GM12878 (cell line): ENCODE results near the gene TRIM6. TPM values are rescaled to one million over a fixed set of nuclear protein-coding genes. Genes with fewer than 3 reads are reported as not detected.

Experiments
- ATAC-seq: fragments of 200-7000 bp; cut with Tn5 transposase; 3 replicates; pipeline ENCODE4 v1.9.1; 2020; ENCODE audit warnings: mild to moderate bottlenecking, moderate library complexity
- BruUV-seq: library from RNA; stranded (reverse); fragments of 400-500 nt; replicated peaks from 2 replicates; lab custom pipeline; 2021; lab: Mats Ljungman, UMichigan
- CTCF ChIA-PET: fragments of 300-600 bp; sonication (Branson Sonifier 250); formaldehyde crosslinking; extraction: SDS; loops from one replicate; lab custom pipeline; 2021; ENCODE audit warnings: inconsistent platforms; lab: Yijun Ruan, JAX
- POLR2A ChIA-PET: fragments of 350-600 bp; formaldehyde crosslinking; extraction: SDS; loops from one replicate; lab custom pipeline; 2021; ENCODE audit warnings: inconsistent platforms; lab: Charles Lee
- RAD21 ChIA-PET: fragments of 300-600 bp; sonication (Branson Sonifier 250); formaldehyde crosslinking; loops from one replicate; lab custom pipeline; 2023; ENCODE audit warnings: antibody characterized with exemption; ENCODE audit not compliant: unreplicated experiment; lab: Charles Lee
- SMC1A ChIA-PET: fragments of 300-600 bp; sonication (Branson Sonifier 250); formaldehyde crosslinking; loops from one replicate; lab custom pipeline; 2023; ENCODE audit not compliant: unreplicated experiment, uncharacterized antibody; lab: Charles Lee
- DNase-seq: peaks from one replicate; pipeline ENCODE4 v3.0.0-alpha.2; 2011; ENCODE audit warnings: low read depth, low spot score
- FAIRE-seq: peaks from 3 replicates; lab custom pipeline; 2011; peaks lifted over from hg19 to GRCh38; lab: Jason Lieb, UNC
- H2AFZ ChIP-seq: 2 replicates; pipeline ENCODE4 v1.6.0; 2011; ENCODE audit warnings: low read depth, low read length, control low read depth; ENCODE audit not compliant: control insufficient read depth
- H3K27ac ChIP-seq: 2 replicates; pipeline ENCODE4 v1.5.1; 2011; ENCODE audit warnings: control low read depth; ENCODE audit not compliant: control insufficient read depth, insufficient read depth
- H3K27me3 ChIP-seq, 2 experiments: replicated peaks in 1 of 2; 2 replicates each; pipeline versions ENCODE4 v1.6.0 to v1.6.1; 2011; ENCODE audit warnings: low read length in 1 of 2; ENCODE audit not compliant: control insufficient read depth in 2 of 2, insufficient read depth in 2 of 2
- H3K36me3 ChIP-seq, 2 experiments: 2 replicates each; pipeline ENCODE4 v1.5.1; 2011; ENCODE audit warnings: low read length in 1 of 2; ENCODE audit not compliant: control insufficient read depth in 2 of 2, insufficient read depth in 2 of 2
- H3K4me1 ChIP-seq: 2 replicates; pipeline ENCODE4 v1.6.1; 2011; ENCODE audit warnings: mild to moderate bottlenecking, low read length, moderate library complexity, mixed read lengths; ENCODE audit not compliant: control insufficient read depth, insufficient read depth
- H3K4me2 ChIP-seq: 2 replicates; pipeline ENCODE4 v1.6.0; 2011; ENCODE audit warnings: control low read depth; ENCODE audit not compliant: control insufficient read depth, insufficient read depth
- H3K4me3 ChIP-seq: fragments of 200-600 bp; sonication (generic); 2 replicates; pipeline ENCODE4 v1.5.1; 2016
- H3K79me2 ChIP-seq: 2 replicates; pipeline ENCODE4 v1.6.0; 2011; ENCODE audit warnings: low read length; ENCODE audit not compliant: control insufficient read depth, insufficient read depth
- H3K9ac ChIP-seq: 2 replicates; pipeline ENCODE4 v1.8.0; 2011; ENCODE audit warnings: low read length, control low read depth, mixed read lengths; ENCODE audit not compliant: control insufficient read depth, insufficient read depth
- H3K9me3 ChIP-seq: replicated peaks from 3 replicates; pipeline ENCODE4 v1.5.1; 2011; ENCODE audit warnings: mild to moderate bottlenecking, low read length; ENCODE audit not compliant: control insufficient read depth, insufficient read depth
- H4K20me1 ChIP-seq: 2 replicates; pipeline ENCODE4 v1.6.0; 2011; ENCODE audit not compliant: control insufficient read depth, insufficient read depth
- ATF7 ChIP-seq: fragments of 450-650 bp; IDR thresholded peaks from 2 replicates; pipeline ENCODE4 v1.6.1; 2016; ENCODE audit warnings: low read depth, mild to moderate bottlenecking
- CEBPB ChIP-seq, 2 experiments: fragments of 150-350 bp in 1 of 2; IDR thresholded peaks; 2 replicates each; pipeline ENCODE4 v1.6.1; 2012 to 2014; ENCODE audit warnings: low read depth in 2 of 2, low read length in 2 of 2, borderline replicate concordance in 1 of 2, inconsistent platforms in 1 of 2
- ESRRA ChIP-seq: IDR thresholded peaks from 2 replicates; pipeline ENCODE4 v1.6.1; 2012; ENCODE audit warnings: mild to moderate bottlenecking, low read length, improper control_type of control experiment
- HCFC1 ChIP-seq: fragments of 150-350 bp; IDR thresholded peaks from 2 replicates; pipeline ENCODE4 v1.6.1; 2014; ENCODE audit warnings: low read length
- NFYA ChIP-seq: IDR thresholded peaks from 2 replicates; pipeline ENCODE4 v1.6.1; 2011; ENCODE audit warnings: low read depth, mild to moderate bottlenecking, low read length, improper control_type of control experiment, borderline replicate concordance
- RAD21 ChIP-seq: IDR thresholded peaks from 2 replicates; pipeline ENCODE4 v1.6.1; 2011; ENCODE audit warnings: mild to moderate bottlenecking, low read depth, low read length, moderate library complexity; ENCODE audit not compliant: insufficient read depth
- SMARCA5 ChIP-seq: fragments of 450-650 bp; IDR thresholded peaks from 2 replicates; pipeline ENCODE4 v1.6.1; 2017; ENCODE audit warnings: mild to moderate bottlenecking
- SPI1 ChIP-seq: IDR thresholded peaks from 2 replicates; pipeline ENCODE4 v1.6.1; 2011; ENCODE audit warnings: low read depth, mild to moderate bottlenecking, low read length, moderate library complexity, borderline replicate concordance; ENCODE audit not compliant: insufficient read depth
- TCF3 ChIP-seq: IDR thresholded peaks from 2 replicates; pipeline ENCODE4 v1.6.1; 2012; ENCODE audit warnings: low read depth, mild to moderate bottlenecking, low read length, borderline replicate concordance; ENCODE audit not compliant: insufficient read depth
- ZBED1 ChIP-seq: IDR thresholded peaks from 2 replicates; pipeline ENCODE4 v1.6.1; 2016; ENCODE audit warnings: borderline replicate concordance
- ZNF207 ChIP-seq: fragments of 450-650 bp; IDR thresholded peaks from 2 replicates; pipeline ENCODE4 v1.6.1; 2014; ENCODE audit warnings: antibody characterized with exemption, mild to moderate bottlenecking, borderline replicate concordance
- WGBS: methylation state at CpG from one replicate; pipeline ENCODE4 v1.1.6; 2016; ENCODE audit warnings: low lambda C conversion rate; ENCODE audit not compliant: insufficient replicate concordance, insufficient coverage; ENCODE audit errors: missing lambda C conversion rate; 5-methylcytosine and 5-hydroxymethylcytosine counted together
- in situ Hi-C: fragments of 300-500 bp; cut with MboI; formaldehyde crosslinking; loops from 9 replicates; pipeline ENCODE4 v1.14.3; 2018; ENCODE audit warnings: mixed read lengths
- intact Hi-C: fragments of 100-400 bp; cut with micrococcal nuclease; formaldehyde crosslinking; loops from one replicate; pipeline ENCODE4 v1.14.2; 2022; ENCODE audit not compliant: unreplicated experiment
- polyA plus RNA-seq, 11 experiments: library from polyadenylated mRNA; depleted of rRNA in 4 of 11; unstranded in 6 of 11; stranded (reverse) in 5 of 11; fragments of >200 nt; fragmentation: Nextera tagmentation in 4 of 11; fragmentation: Illumina TruSeq in 1 of 11; extraction: Ambion mirVana in 4 of 11; extraction: Trizol in 1 of 11; gene quantifications; 1 replicate in 1 of 11; 2 replicates in 10 of 11; pipeline versions ENCODE4 v1.2.1 to v1.2.3, GENCODE V29; 2011 to 2016; ENCODE audit warnings: inconsistent platforms in 2 of 11, missing spikeins in 2 of 11, low read depth in 1 of 11
- total RNA-seq, 4 experiments: library from RNA; depleted of rRNA in 3 of 4; stranded (reverse); fragments of >200 nt in 3 of 4; fragmentation: Illumina TruSeq in 1 of 4; extraction: Trizol in 1 of 4; gene quantifications; 2 replicates each; pipeline versions ENCODE4 v1.2.1 to v1.2.3, GENCODE V29; 2013 to 2021
- TF ChIP-seq, protein P1 (sequence below): fragments of 450-650 bp; IDR thresholded peaks from 2 replicates; pipeline ENCODE4 v1.6.1; 2017; ENCODE audit warnings: mild to moderate bottlenecking, low read depth, inconsistent platforms; ENCODE audit not compliant: poor library complexity, severe bottlenecking
- TF ChIP-seq, protein P2 (sequence below): fragments of 450-650 bp; IDR thresholded peaks from 2 replicates; pipeline ENCODE4 v1.6.1; 2017; ENCODE audit warnings: mild to moderate bottlenecking
- TF ChIP-seq, protein P3 (sequence below): IDR thresholded peaks from 2 replicates; pipeline ENCODE4 v1.6.1; 2011; ENCODE audit warnings: mild to moderate bottlenecking, low read depth, low read length, moderate library complexity; ENCODE audit not compliant: insufficient replicate concordance
- TF ChIP-seq, protein P4 (sequence below): fragments of 450-650 bp; formaldehyde crosslinking; IDR thresholded peaks from 2 replicates; pipeline ENCODE4 v1.5.0; 2022; ENCODE audit warnings: mild to moderate bottlenecking, missing genetic modification characterization

Gene TRIM6
- total and polyA plus RNA-seq, 10 of the 15 experiments (the other 5 are each of a cell fraction or from before 2014, with no cell fraction given) = 1.4 to 6.8 (median 4.2) TPM

- no peak for ATAC-seq
- H3K4me1 ChIP-seq = no peaks in the 10 kb centered on the region
- TF ChIP-seq NFYA (no peak), ZNF207 (no peak), SPI1 (no peak), ATF7 (no peak), ZBED1 (no peak), CEBPB (IDR thresholded peaks at IDR 0.05; ENCODE audit: borderline replicate concordance in 1 of 2, low read depth in 2 of 2, low read length in 2 of 2) (no peak), TCF3 (no peak), ESRRA (no peak), RAD21 (no peak), HCFC1 (no peak), SMARCA5 (no peak)
- TF ChIP-seq, protein P1, sequence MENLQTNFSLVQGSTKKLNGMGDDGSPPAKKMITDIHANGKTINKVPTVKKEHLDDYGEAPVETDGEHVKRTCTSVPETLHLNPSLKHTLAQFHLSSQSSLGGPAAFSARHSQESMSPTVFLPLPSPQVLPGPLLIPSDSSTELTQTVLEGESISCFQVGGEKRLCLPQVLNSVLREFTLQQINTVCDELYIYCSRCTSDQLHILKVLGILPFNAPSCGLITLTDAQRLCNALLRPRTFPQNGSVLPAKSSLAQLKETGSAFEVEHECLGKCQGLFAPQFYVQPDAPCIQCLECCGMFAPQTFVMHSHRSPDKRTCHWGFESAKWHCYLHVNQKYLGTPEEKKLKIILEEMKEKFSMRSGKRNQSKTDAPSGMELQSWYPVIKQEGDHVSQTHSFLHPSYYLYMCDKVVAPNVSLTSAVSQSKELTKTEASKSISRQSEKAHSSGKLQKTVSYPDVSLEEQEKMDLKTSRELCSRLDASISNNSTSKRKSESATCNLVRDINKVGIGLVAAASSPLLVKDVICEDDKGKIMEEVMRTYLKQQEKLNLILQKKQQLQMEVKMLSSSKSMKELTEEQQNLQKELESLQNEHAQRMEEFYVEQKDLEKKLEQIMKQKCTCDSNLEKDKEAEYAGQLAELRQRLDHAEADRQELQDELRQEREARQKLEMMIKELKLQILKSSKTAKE = no peak
- TF ChIP-seq, protein P2, sequence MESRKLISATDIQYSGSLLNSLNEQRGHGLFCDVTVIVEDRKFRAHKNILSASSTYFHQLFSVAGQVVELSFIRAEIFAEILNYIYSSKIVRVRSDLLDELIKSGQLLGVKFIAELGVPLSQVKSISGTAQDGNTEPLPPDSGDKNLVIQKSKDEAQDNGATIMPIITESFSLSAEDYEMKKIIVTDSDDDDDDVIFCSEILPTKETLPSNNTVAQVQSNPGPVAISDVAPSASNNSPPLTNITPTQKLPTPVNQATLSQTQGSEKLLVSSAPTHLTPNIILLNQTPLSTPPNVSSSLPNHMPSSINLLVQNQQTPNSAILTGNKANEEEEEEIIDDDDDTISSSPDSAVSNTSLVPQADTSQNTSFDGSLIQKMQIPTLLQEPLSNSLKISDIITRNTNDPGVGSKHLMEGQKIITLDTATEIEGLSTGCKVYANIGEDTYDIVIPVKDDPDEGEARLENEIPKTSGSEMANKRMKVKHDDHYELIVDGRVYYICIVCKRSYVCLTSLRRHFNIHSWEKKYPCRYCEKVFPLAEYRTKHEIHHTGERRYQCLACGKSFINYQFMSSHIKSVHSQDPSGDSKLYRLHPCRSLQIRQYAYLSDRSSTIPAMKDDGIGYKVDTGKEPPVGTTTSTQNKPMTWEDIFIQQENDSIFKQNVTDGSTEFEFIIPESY = no peak
- TF ChIP-seq, protein P3, sequence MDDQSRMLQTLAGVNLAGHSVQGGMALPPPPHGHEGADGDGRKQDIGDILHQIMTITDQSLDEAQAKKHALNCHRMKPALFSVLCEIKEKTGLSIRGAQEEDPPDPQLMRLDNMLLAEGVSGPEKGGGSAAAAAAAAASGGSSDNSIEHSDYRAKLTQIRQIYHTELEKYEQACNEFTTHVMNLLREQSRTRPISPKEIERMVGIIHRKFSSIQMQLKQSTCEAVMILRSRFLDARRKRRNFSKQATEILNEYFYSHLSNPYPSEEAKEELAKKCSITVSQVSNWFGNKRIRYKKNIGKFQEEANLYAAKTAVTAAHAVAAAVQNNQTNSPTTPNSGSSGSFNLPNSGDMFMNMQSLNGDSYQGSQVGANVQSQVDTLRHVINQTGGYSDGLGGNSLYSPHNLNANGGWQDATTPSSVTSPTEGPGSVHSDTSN = no peak
- TF ChIP-seq, protein P4, sequence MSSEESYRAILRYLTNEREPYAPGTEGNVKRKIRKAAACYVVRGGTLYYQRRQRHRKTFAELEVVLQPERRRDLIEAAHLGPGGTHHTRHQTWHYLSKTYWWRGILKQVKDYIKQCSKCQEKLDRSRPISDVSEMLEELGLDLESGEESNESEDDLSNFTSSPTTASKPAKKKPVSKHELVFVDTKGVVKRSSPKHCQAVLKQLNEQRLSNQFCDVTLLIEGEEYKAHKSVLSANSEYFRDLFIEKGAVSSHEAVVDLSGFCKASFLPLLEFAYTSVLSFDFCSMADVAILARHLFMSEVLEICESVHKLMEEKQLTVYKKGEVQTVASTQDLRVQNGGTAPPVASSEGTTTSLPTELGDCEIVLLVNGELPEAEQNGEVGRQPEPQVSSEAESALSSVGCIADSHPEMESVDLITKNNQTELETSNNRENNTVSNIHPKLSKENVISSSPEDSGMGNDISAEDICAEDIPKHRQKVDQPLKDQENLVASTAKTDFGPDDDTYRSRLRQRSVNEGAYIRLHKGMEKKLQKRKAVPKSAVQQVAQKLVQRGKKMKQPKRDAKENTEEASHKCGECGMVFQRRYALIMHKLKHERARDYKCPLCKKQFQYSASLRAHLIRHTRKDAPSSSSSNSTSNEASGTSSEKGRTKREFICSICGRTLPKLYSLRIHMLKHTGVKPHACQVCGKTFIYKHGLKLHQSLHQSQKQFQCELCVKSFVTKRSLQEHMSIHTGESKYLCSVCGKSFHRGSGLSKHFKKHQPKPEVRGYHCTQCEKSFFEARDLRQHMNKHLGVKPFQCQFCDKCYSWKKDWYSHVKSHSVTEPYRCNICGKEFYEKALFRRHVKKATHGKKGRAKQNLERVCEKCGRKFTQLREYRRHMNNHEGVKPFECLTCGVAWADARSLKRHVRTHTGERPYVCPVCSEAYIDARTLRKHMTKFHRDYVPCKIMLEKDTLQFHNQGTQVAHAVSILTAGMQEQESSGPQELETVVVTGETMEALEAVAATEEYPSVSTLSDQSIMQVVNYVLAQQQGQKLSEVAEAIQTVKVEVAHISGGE (CRISPR knock-in tag) = no peak
Observed at GRCh38 chr11:5604896-5605295, 8.5 kb downstream of the TRIM6 start.

More at GRCh38 chr11:5604896-5605295, 8.5 kb downstream of the TRIM6 start:
- CTCF ChIA-PET = interaction anchor here (0.7 to 2.0 kb wide), 5 partner anchors 7 to 204 kb away, joined by 3 to 5 read pairs (median 3); partner anchors contain the start of genes OR52N2 and TRIM34
- Histone ChIP-seq H3K27me3 (no peaks in the 10 kb centered on the region), H3K9me3 (no peaks in the 10 kb centered on the region), H2AFZ (no peak overlapping the region), H3K27ac (no peak overlapping the region), H3K4me3 (no peak overlapping the region), H3K4me2 (no peak overlapping the region), H3K79me2 (no peaks in the 10 kb centered on the region), H3K9ac (no peak overlapping the region), H3K36me3 (0 out of 4 replicates have a peak, but pooled peaks cover 0 to 2% of the 10 kb centered on the region in 2 experiments), H4K20me1 (no peaks in the 10 kb centered on the region; the same call in 1 of the 2 replicates)
- no TSS peak for BruUV-seq
- WGBS = 50% methylated on average over 4 of the region's 4 CpGs
- FAIRE-seq (no peak), DNase-seq (no peak)
- SMC1A ChIA-PET = interaction anchor here (0.7 to 1.4 kb wide), 5 partner anchors 17 to 267 kb away, joined by 3 to 4 read pairs (median 3); partner anchors contain the start of gene TRIM5
- RAD21 ChIA-PET = interaction anchor here (1.4 kb wide), 1 partner anchor 27 kb away, joined by 3 read pairs; no protein-coding TSS in a partner anchor
- intact Hi-C loops (no loop called here), in situ Hi-C loops (loop anchor here (5.0 kb wide), 1 partner anchor 197 kb away; no protein-coding TSS in a partner anchor)
- POLR2A ChIA-PET = no interaction called here
